ENCODE measurements around the gene LMTK3.

LMTK3 gene, protein sequence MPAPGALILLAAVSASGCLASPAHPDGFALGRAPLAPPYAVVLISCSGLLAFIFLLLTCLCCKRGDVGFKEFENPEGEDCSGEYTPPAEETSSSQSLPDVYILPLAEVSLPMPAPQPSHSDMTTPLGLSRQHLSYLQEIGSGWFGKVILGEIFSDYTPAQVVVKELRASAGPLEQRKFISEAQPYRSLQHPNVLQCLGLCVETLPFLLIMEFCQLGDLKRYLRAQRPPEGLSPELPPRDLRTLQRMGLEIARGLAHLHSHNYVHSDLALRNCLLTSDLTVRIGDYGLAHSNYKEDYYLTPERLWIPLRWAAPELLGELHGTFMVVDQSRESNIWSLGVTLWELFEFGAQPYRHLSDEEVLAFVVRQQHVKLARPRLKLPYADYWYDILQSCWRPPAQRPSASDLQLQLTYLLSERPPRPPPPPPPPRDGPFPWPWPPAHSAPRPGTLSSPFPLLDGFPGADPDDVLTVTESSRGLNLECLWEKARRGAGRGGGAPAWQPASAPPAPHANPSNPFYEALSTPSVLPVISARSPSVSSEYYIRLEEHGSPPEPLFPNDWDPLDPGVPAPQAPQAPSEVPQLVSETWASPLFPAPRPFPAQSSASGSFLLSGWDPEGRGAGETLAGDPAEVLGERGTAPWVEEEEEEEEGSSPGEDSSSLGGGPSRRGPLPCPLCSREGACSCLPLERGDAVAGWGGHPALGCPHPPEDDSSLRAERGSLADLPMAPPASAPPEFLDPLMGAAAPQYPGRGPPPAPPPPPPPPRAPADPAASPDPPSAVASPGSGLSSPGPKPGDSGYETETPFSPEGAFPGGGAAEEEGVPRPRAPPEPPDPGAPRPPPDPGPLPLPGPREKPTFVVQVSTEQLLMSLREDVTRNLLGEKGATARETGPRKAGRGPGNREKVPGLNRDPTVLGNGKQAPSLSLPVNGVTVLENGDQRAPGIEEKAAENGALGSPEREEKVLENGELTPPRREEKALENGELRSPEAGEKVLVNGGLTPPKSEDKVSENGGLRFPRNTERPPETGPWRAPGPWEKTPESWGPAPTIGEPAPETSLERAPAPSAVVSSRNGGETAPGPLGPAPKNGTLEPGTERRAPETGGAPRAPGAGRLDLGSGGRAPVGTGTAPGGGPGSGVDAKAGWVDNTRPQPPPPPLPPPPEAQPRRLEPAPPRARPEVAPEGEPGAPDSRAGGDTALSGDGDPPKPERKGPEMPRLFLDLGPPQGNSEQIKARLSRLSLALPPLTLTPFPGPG (N-terminal part only)

DNA sequence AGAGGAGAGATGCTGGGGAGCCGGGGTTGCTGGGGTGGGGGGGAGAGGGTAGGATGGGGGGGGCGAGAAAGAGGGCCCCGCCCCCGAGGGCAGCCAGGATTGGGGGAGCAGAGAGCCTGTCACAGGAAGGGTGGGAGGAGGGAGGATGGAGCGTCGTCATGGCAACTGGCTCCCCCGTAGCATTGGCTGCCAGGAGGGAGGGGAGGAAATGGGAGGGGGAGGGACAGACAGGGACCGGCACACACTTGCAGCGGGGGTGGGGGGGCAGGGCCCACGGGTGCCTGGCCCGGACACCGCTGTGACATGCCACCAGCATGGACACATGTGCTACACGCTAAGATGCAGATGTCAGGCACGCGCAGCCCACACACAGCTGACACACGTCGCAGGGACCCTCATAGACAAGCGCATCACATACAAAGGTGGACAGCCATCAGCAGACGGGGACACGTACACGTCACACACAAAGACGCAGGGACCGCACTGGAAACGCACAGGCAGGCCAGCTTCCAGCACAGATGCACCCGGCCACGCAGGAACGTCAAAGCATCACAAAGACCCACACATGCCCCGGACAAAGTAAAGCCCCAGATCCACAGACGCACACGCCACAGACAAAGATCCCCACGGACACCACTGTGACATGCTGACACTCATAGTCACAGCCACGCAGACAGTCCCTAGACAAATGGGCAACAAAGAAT lies at the start of gene LMTK3:
Gene LMTK3, minus strand, starts transcription at position 36 of the 704 bp plus-strand sequence. CDS start 259 bp downstream, outside the sequence.
- DNase-seq: no peak

DNA sequence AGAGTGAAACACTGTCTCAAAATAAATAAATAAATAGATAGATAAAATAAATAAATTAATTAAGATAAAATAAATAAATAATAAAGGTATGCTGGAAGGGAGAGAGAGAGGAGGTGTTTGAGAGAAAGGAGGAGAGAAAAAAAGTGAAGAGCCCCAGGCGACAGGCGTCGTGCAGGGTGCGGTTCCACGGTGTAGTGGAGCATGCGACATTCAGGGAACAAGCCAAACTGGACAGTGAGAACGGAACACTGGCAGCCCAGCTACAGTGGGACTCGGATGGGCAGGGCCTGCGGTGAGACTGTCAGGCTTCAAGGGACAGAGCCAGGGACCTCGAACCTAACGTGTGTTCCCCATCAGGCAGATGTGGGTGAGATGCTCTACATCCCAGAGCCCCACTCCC lies 49.8 kb upstream of the LMTK3 start:
- no peak for DNase-seq

DNA sequence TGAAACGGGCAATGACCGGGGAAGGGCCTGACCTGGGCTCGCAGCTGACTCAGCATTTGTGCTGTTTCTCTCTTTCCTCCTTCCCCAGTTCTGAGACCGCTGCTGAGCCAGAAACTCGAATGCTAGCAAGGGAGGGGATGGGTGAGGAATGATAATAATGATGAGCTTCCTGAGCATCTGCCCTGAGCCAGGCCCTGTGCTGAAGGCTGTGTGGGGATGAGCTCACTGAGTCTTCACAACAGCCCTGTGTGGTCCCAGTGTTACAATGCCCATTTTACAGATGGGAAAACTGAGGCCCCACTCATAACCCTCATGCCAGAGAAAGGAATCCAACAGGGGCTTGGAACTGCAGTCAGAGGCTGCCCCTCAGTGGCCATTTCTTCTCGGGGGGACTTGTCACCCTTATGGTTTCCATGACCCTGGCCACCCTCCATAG lies 48.5 kb upstream of the LMTK3 start:
- DNase-seq: no peak

DNA sequence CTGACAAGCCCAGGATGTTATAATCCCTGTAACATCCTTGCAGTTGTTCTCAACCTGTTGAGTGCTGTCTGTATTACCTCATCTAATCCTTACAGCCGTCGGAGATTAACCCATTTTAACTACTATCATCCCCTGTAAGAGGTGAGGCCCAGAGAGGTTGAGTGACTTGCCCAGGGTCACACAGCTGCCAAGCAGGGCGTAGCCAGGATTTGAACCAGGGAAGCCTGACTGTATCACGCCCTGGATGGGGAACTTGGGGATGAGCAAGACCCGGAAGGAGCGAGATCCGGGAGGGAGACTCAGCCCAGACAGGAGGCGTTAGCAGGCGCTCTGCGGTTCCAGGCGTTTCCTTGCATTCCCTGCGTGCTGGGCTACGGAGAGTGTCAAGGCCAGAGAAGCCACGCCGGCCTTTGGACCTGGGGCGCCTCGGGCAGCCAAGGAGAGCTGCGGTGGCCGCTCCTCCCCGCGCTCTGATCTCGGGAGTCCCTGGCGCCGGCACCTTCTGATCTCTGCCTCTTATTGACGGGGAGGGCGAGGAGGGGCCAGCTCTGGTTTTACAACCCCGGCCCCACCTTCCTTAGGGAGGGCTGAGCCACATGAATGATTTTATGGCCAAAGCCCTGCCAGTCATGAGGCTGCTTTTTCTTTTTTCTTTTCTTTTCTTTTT lies 46.5 kb upstream of the LMTK3 start:
- no peak for DNase-seq

DNA sequence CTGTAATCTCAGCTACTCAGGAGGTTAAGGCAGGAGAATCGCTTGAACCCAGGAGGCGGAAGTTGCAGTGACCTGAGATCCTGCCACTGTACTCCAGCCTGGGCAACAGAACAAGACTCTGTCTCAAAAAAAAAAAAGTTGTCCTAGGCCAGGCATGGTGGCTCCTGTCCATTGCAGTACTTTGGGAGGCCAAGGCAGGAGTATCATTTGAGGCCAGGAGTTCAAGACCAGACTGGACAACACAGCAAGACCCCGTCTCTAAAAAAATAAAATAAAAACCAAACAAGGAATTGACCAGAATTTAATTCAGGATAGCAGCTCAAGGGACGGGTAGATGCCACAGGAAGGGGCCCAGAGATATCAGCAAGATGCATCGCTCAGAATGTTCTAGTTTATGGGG lies 45.2 kb upstream of the LMTK3 start:
- no peak for DNase-seq

DNA sequence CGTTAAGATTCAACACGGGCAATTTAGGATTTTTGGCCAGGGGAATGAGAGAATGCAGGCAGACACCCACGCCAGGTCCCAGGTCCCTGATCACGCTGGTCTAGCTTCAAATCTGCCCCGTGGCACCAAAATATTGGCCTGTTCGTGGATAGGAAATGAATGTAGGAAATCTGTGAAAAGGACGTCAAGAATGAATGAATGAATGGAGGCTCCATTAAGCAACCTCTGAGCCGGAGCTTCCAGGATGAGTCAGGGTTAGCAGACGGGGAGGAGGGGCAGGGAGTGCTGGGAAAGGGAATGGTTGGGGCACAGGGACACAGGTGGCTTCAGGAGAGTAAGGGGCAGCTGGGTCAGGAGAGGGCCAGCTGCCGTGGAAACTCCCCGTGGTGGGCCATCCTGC lies 44.5 kb upstream of the LMTK3 start:
- DNase-seq: no peak

DNA sequence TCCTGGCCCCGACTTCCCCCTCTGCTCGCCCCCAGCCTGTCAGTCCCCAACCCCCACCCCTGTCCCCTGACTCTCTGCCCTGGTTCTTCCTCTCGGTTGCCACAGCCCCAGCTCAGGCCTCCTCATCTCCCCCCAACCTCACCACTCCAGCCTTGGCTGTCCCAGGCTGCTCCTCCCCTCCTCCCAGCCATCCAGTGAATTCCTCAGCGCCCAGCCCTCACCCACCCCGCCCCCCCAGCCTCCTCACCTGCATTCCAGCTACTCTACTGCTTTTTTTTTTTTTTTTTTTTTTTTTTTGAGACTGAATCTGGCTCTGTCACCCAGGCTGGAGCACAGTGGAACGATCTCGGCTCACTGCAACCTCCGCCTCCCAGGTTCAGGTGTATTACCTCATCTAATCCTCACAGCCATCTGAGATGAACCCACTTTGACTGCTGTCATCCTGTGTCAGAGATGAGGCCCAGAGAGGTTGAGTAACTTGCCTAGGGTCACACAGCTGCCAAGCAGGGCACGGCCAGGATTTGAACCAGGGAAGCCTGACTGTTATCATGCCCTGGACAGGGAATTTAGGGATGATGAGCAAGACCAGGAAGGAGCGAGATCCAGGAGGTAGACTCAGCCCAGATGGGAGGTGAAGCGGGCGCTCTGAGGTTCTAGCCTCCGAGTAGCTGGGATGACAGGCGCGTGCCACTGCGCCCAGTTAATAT lies 42.9 kb upstream of the LMTK3 start:
- DNase-seq: no peak

DNA sequence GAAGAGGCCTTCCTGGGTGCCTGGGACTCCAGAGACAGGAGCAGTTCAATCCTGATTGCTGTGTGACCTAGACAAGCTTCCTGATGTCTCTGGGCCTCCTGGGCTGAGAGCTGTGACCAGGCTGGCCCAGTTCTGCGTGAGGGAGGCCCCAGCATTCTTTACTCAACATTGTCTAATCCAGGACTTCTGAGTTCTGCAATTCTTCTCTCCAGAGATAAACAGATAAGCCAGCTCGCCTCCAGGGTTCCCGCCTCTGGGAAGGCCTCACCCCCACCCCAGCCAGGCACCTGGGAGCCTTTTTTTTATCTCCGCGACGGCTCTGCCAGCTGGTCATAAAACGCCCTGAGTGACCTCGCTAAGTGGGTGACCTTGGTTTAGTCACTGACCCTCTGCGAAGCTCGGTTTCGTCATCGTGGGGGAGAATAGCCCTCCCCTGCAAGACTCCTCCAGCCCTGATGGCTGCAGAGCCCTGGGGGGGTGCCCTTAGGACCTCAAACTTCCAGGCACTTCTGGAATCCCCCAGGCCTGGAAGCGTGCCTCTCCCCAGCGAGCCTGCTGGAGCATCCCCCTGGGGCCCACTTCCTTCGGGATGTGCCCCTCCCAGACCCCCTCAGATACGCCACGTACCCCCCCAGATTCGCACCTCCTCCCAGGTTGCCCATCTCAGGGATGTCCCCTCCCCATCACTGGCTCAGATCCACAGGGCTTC lies 42.2 kb upstream of the LMTK3 start:
- DNase-seq: no peak

DNA sequence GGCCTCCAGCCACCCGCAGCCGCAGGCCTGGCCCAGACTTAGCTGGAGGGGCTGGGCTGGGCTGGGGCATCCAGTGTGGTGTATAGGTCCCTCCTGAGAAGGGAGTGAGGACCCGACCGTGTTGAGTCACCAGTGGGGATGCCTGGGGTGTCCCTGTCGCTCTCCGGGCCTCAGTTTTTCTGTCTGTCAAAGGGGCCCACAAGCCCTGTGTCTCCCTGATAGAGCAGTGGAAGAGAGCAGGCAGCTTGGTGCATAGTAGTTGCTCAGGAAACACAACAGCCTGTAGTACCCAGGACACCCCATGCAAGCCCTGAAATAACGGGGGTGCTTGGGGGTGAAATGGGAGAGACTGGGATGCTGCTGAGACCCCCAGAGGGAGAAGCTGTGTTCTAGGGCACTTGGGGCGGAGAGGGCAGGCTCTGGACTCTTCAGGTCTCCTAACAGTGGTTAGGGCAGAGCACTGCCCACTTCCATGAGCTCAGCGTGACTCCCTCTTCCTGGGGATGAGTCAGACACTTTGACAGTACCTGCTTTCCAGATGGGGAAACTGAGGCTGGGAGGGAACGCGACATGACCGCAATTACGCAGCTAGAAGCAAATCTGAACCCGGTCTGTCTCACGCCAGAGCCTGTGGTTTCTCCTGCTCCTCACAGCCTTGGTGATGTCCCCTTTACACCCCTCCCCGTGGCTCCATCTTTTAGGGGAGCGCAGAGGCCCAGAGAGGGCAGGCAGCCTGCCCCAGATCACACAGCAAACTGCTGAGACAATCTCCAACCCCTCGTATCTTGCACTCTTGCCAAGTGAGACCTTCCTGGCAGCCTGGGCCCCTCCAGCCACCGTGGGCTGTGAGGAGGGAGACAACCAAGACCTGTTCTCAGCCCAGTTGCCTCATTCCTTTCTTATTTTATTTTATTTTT lies 41.0 kb upstream of the LMTK3 start:
- DNase-seq: no peak

DNA sequence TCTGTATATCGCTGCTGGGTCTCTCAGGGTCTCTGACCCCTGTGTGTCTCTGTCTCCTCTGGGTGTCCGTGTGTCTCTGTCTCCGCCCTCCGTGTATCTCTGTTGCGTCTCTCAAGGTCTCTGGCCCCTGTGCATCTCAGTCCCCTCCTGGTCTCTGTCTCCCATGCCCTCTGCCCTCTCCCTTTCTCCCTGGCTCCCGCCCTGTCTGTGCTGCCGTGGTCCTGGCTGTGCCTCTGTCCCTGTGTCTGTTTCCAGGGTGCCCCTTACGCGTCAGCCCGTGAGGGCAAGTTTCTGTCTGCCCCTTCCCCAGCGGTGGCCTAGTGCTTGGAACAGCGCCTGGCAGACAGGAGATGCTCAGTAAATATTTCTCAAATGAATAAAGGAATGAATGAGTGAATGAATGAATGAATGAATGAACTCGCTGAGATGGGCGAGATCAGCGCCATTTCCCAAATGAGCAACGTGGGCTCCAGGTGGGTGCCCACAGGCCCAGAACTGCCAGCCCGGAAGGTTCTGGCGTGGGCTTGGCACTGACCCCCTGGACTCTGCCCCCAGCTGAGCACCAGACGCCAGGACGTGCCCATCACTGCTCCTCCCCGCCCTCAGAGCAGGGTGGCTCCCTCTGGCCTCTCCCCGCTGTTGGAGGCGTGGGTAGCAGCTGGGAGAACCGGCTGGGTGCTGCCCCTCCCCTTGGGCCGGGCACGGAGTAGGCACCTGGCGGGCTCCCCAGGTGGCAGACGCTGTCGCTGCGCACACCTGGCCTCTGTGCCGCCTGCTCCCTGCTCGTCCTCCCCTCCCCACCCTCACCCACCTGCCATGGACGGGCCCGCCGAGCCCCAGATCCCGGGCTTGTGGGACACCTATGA lies 40.0 kb upstream of the LMTK3 start, which contains the start of gene SULT2B1:
Gene SULT2B1, plus strand, starts transcription at position 736 of the 866 bp plus-strand sequence. Its CDS starts 81 bp downstream, at position 817.
- DNase-seq: no peak

DNA sequence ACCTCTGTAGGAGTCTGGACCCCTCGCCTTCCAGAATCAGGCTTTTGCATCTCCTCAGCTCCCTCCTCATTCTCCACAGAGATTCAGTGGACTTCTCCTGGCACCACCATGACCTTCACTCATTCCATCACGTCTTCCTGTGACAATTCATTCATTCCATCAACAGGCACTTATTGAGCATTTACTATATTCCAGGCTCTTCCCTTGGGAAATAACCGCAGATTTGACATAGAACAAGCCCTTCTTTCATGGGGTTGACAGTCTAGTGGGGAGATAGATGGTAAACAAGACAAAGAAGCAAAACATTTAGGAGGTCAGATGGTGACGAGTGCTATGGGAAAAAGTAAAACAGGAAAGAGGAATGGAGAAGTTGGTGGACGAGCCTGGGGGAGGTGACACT lies 37.7 kb upstream of the LMTK3 start:
- no peak for DNase-seq

DNA sequence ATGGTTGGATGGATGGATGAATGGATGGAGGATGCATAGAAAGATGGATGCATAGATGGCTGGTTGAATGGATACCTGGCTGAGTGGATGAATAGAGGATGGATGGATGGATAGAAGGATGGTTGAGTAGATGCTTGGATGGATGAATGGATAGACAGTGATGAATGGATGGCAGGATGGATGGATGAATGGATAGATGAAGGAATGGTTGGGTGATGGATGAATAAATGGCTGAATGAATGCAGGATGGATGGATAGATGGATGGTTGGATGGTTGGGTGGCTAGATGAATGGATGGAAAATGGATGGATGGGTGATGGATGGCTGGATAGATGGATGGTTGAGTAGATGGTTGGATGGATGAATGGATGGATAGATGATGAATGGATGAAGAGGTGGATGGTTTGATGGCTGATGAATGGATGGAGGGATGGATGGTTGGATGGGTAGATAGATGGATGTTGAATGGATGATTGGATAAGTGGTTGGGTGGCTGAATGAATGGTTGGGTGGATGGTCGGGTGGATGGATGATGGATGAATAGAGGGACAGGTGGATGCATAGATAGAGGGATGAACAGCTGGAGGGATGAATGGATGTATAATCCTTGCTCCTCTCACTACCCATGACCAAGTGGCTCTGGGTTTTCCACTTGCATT lies 36.7 kb upstream of the LMTK3 start:
- DNase-seq: no peak

DNA sequence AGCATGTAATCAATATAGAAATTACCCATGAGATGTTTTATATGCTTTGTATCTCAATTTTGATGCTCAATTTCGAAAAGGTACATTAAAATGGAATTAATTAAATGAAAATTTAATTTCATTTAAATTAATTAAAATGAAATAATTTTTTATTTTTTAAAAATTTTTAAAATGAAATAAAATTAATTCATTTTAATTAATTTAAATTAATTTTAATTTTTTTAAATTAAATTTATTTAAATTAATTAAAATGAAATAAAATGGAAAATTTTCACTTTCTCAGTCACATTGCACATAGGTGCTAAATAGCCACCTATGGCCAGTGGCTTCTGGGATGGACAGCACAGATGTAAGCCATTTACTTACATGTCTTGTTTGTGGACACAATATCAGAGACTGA lies 36.1 kb upstream of the LMTK3 start:
- DNase-seq: no peak

DNA sequence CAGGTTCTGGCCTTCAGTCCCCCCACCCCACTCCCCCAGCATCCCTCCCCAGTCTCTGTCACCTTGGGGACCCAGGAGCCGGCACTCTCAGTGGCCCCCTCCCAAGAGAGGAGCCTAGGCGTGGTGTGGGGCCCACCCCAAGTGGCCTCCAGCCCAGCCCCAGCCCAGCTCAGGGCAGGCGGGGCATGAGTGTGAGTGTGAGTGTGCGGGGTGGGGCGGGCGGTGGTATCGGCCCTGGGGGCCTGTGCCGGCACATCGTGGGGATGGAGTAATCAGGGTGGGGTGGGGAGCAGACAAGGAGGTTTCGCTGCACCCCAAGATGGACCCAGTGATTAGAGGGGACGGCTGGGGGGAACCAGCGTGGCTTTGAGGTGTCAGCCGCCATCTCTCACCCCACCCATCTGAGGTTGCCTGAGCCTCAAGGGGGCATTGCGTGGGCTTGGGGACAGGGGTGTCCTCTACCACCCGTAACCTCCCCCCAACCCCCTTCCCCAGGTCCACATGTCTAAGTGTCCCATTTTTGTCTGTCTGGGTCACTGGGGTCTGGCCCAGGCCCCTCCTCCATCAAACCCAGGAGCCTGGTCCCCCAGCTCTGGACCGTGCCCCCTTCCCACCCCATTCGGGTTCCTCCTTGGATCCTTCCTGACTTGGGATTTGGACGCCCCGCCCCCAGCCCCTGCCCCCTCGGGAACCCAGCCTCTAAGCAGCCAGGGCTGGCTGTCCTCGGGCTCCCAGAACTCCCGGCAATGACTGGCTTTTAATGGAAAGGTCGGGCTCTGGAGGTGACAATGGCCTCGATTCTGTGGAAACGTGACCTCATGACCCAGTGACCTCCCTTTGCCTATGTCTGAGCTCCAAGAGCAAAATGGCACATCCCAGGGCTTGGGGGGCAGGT lies 33.5 kb upstream of the LMTK3 start:
- no peak for DNase-seq

DNA sequence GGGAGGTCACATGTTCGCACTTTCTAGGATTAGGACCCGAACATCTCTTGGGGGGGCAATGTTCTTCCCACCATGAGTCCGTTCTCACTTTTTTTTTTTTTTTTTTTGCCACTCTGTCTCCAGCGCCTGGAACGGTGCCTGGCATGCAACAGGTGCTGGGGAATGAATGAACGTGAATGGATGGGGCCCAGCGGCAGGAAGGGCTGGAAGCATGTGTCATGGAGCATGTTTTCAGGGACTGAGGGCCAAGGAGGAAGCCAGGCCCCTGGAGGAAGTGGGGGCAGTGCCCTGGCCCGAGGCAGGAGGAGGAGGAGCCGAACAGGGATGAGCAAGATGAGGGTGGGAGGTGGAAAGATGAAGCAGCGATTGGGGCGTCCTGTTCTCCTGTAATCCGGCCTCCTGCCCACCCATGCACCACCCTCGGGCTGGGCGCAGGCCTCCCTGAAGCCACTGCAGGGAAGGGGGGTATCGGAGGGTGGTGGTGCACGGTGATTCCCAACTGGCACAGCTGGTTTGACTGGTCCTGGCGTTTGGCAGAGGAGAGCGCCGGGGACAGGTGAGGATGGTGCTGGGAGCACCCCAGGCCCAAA lies 31.6 kb upstream of the LMTK3 start:
- DNase-seq: no peak

DNA sequence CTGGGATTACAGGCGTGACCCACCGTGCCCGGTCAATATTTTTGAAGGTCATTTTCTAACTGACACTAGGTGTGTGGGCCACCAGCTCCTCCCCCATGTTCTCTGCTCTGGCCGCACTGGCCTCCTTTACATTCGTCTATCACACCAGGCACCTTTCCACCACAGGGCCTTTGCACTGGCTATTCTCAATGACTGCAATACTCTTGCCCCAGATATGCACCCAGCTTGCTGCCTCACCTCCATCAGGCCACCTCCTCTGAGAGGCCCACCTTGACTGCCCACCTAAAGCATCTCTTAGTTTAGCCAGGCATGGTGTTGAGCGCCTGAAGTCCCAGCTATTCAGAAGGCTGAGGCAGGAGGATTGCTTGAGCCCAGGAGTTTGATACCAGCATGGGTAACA lies 30.2 kb upstream of the LMTK3 start:
- no peak for DNase-seq
